ENCODE data around the gene NME7.

The NME7 gene

GRCh38 chr1:169383449-169383848 lies 15.9 kb upstream of the NME7 start:
- TF ChIP-seq CTCF (conservative IDR thresholded peaks at IDR 0.05; ENCODE audit: low read length) = no peak
- DNase-seq (ENCODE audit: low read depth) = no peak
- no peak overlapping the region for H3K4me3 ChIP-seq (ENCODE audit: low read length)

GRCh38 chr1:169381162-169381561 lies 13.6 kb upstream of the NME7 start:
- DNase-seq (ENCODE audit: low read depth) = no peak
- no peak overlapping the region for H3K4me3 ChIP-seq (ENCODE audit: low read length)
- TF ChIP-seq CTCF (conservative IDR thresholded peaks at IDR 0.05; ENCODE audit: low read length) = no peak

- DNase-seq (ENCODE audit: low read depth) = no peak
- no peak for TF ChIP-seq CTCF (conservative IDR thresholded peaks at IDR 0.05; ENCODE audit: low read length)
- H3K4me3 ChIP-seq (ENCODE audit: low read length) = no peak overlapping the region
These were observed 3.8 kb upstream of the NME7 start for GRCh38 chr1:169371404-169371803.

- TF ChIP-seq CTCF (conservative IDR thresholded peaks at IDR 0.05; ENCODE audit: low read length) = no peak
- H3K4me3 ChIP-seq (ENCODE audit: low read length) = peak overlapping the region; percentile 85
- DNase-seq (ENCODE audit: low read depth) = peak; percentile 17
These were observed 791 bp upstream of the NME7 start for GRCh38 chr1:169368406-169368769.

- no peak for DNase-seq (ENCODE audit: low read depth)
- H3K4me3 ChIP-seq (ENCODE audit: low read length) = peak overlapping the region; percentile 85
- no peak for TF ChIP-seq CTCF (conservative IDR thresholded peaks at IDR 0.05; ENCODE audit: low read length)
These were observed 406 bp downstream of the NME7 start for GRCh38 chr1:169367096-169367685.

GRCh38 chr1:169364948-169365347 lies 2.6 kb downstream of the NME7 start:
- no peak for DNase-seq (ENCODE audit: low read depth)
- TF ChIP-seq CTCF (conservative IDR thresholded peaks at IDR 0.05; ENCODE audit: low read length) = no peak
- no peak overlapping the region for H3K4me3 ChIP-seq (ENCODE audit: low read length)

- no peak for TF ChIP-seq CTCF (conservative IDR thresholded peaks at IDR 0.05; ENCODE audit: low read length)
- no peak overlapping the region for H3K4me3 ChIP-seq (ENCODE audit: low read length)
- peak; percentile 82 for DNase-seq (ENCODE audit: low read depth)
These were observed 4.4 kb downstream of the NME7 start for GRCh38 chr1:169363046-169363730.
